ENCODE results near the gene ZSCAN20.

DNA sequence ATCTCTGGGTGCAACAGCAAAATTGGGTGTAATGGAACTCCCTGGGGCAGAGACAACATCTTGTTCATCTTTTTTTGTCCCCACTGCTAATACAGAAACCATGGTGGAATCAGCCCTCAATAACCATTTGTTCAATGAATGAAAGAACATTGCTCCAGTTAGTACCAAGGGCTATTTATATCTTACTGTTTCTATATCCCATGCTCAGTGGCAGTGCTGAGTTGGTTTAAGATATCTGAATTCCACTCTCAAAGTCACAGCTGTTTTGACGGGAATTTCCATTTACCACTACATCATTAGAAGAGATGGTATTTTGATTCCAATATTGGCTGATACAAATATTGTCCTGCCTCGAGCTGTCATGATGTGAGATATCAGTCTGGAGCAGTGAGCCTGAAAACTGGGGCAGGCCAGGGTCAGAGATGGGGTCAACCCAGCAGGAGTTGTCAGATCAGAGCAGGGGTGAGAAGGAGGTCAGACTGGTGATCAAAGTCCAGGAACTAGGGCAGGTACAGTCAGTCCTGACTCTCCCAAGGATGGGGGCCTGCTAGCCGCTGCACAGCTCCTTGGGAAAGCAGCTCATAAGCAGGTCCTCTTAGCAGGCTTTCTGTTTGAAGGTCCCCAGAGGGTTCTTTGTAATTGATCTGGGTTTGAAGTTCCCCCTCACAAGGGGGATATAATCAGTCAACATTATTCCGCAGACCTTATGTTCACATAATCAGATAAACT is 35.7 kb upstream of the ZSCAN20 start:
- TF ChIP-seq, protein P1, sequence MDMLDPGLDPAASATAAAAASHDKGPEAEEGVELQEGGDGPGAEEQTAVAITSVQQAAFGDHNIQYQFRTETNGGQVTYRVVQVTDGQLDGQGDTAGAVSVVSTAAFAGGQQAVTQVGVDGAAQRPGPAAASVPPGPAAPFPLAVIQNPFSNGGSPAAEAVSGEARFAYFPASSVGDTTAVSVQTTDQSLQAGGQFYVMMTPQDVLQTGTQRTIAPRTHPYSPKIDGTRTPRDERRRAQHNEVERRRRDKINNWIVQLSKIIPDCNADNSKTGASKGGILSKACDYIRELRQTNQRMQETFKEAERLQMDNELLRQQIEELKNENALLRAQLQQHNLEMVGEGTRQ (CRISPR knock-in tag; IDR thresholded peaks at IDR 0.05) = no peak
- TF ChIP-seq YY1 (IDR thresholded peaks at IDR 0.05; ENCODE audit: borderline replicate concordance in 1 of 3, control insufficient read depth in 1 of 3, extremely low read depth in 1 of 3, insufficient read depth in 3 of 3, insufficient read length in 1 of 3, insufficient replicate concordance in 2 of 3, low read depth in 1 of 3, low read length in 2 of 3) (no peak), RBM34 (IDR thresholded peaks at IDR 0.05; ENCODE audit: borderline replicate concordance, insufficient read depth, low read length) (no peak), MAFF (IDR thresholded peaks at IDR 0.05; ENCODE audit: low read length) (no peak), SMARCA4 (IDR thresholded peaks at IDR 0.05) (no peak), ETV1 (tag; conservative IDR thresholded peaks at IDR 0.05; ENCODE audit: low read depth) (no peak), RCOR1 (IDR thresholded peaks at IDR 0.05; ENCODE audit: borderline replicate concordance in 1 of 2, low read depth in 2 of 2, low read length in 2 of 2) (no peak)
- TF ChIP-seq, protein P2, sequence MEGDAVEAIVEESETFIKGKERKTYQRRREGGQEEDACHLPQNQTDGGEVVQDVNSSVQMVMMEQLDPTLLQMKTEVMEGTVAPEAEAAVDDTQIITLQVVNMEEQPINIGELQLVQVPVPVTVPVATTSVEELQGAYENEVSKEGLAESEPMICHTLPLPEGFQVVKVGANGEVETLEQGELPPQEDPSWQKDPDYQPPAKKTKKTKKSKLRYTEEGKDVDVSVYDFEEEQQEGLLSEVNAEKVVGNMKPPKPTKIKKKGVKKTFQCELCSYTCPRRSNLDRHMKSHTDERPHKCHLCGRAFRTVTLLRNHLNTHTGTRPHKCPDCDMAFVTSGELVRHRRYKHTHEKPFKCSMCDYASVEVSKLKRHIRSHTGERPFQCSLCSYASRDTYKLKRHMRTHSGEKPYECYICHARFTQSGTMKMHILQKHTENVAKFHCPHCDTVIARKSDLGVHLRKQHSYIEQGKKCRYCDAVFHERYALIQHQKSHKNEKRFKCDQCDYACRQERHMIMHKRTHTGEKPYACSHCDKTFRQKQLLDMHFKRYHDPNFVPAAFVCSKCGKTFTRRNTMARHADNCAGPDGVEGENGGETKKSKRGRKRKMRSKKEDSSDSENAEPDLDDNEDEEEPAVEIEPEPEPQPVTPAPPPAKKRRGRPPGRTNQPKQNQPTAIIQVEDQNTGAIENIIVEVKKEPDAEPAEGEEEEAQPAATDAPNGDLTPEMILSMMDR (IDR thresholded peaks at IDR 0.05 in 2 of 3, conservative IDR thresholded peaks at IDR 0.05 in 1 of 3; ENCODE audit: insufficient read depth in 2 of 3, low read depth in 1 of 3, low read length in 3 of 3) = no peak
- TF ChIP-seq, protein P3, sequence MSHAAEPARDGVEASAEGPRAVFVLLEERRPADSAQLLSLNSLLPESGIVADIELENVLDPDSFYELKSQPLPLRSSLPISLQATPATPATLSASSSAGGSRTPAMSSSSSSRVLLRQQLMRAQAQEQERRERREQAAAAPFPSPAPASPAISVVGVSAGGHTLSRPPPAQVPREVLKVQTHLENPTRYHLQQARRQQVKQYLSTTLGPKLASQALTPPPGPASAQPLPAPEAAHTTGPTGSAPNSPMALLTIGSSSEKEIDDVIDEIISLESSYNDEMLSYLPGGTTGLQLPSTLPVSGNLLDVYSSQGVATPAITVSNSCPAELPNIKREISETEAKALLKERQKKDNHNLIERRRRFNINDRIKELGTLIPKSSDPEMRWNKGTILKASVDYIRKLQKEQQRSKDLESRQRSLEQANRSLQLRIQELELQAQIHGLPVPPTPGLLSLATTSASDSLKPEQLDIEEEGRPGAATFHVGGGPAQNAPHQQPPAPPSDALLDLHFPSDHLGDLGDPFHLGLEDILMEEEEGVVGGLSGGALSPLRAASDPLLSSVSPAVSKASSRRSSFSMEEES (CRISPR knock-in tag; IDR thresholded peaks at IDR 0.05) = no peak

All from K562 (cell line).